Body of pancreas (tissue), 4 donors: ENCODE measurements around the gene CCDC182.

Source experiments
- CTCF ChIP-seq, 7 experiments: fragments of 450-650 bp in 4 of 7; fragments of 200-600 bp in 3 of 7; sonication (generic) in 3 of 7; IDR thresholded peaks; one replicate each; pipeline ENCODE4 v1.5.1; 2016 to 2019; ENCODE audit warnings: antibody characterized with exemption in 7 of 7
- POLR2A ChIP-seq, 3 donors: fragments of 450-650 bp; IDR thresholded peaks; one replicate each; pipeline ENCODE4 v1.6.1; 2016; ENCODE audit warnings: antibody characterized with exemption in 3 of 3, mild to moderate bottlenecking in 2 of 3

- TF ChIP-seq CTCF (IDR thresholded peaks at IDR 0.05) (no peak), POLR2A (IDR thresholded peaks at IDR 0.05) (no peak)
Measured at GRCh38 chr17:57756951-57757350, 11.9 kb upstream of the CCDC182 start.
